Panc1 (cell line): ENCODE data around the gene TRIM4. TPM values are rescaled to one million over a fixed set of nuclear protein-coding genes. Genes with fewer than 3 reads are reported as not detected.

ENCODE experiments used
- ATAC-seq: fragments of 200-7000 bp; cut with Tn5 transposase; 2 replicates; pipeline ENCODE4 v1.9.1; 2020; ENCODE audit warnings: mild to moderate bottlenecking, moderate library complexity
- BruUV-seq: library from RNA; stranded (reverse); fragments of 400-500 nt; replicated peaks from 2 replicates; lab custom pipeline; 2021; lab: Mats Ljungman, UMichigan
- CTCF ChIA-PET: fragments of 300-600 bp; sonication (Branson Sonifier 250); formaldehyde crosslinking; loops from one replicate; lab custom pipeline; 2022; ENCODE audit warnings: antibody characterized with exemption; lab: Charles Lee
- POLR2A ChIA-PET: fragments of 300-600 bp; sonication (Branson Sonifier 250); formaldehyde crosslinking; loops from one replicate; lab custom pipeline; 2022; ENCODE audit warnings: antibody characterized with exemption; lab: Charles Lee
- DNase-seq: peaks from one replicate; pipeline ENCODE4 v3.0.0-alpha.2; 2010; ENCODE audit warnings: low read depth, low spot score
- H3K27ac ChIP-seq: 2 replicates; pipeline ENCODE4 v1.5.1; 2011; ENCODE audit warnings: mild to moderate bottlenecking, low read length, inconsistent platforms
- H3K27me3 ChIP-seq: fragments of 200-500 bp; sonication (Bioruptor generic); 2 replicates; pipeline ENCODE4 v1.6.0; 2014; ENCODE audit warnings: low read length, inconsistent platforms; ENCODE audit not compliant: control insufficient read depth, insufficient read depth
- H3K36me3 ChIP-seq: fragments of 200-500 bp; sonication (Bioruptor generic); 2 replicates; pipeline ENCODE4 v1.5.1; 2014; ENCODE audit warnings: inconsistent platforms, mild to moderate bottlenecking, low read length, moderate library complexity; ENCODE audit not compliant: control insufficient read depth, insufficient read depth
- H3K4me1 ChIP-seq: 2 replicates; pipeline ENCODE4 v1.5.1; 2011; ENCODE audit warnings: inconsistent platforms, mild to moderate bottlenecking, low read length, moderate library complexity; ENCODE audit not compliant: control insufficient read depth, insufficient read depth
- H3K4me3 ChIP-seq, 2 experiments: 2 replicates each; pipeline ENCODE4 v1.5.1; 2011 to 2012; ENCODE audit warnings: low read depth in 2 of 2, low read length in 2 of 2, mild to moderate bottlenecking in 2 of 2, inconsistent platforms in 1 of 2, moderate library complexity in 1 of 2
- H3K9me3 ChIP-seq: fragments of 200-500 bp; sonication (Bioruptor generic); 2 replicates; pipeline ENCODE4 v1.5.1; 2014; ENCODE audit warnings: low read depth, mild to moderate bottlenecking, inconsistent platforms, low read length, moderate library complexity; ENCODE audit not compliant: control insufficient read depth, insufficient read depth
- CTCF ChIP-seq: fragments of 450-650 bp; IDR thresholded peaks from 2 replicates; pipeline ENCODE4 v1.5.1; 2017; ENCODE audit warnings: mild to moderate bottlenecking
- POLR2AphosphoS5 ChIP-seq: IDR thresholded peaks from 2 replicates; pipeline ENCODE4 v1.6.1; 2012; ENCODE audit warnings: mild to moderate bottlenecking, low read depth, low read length, moderate library complexity
- REST ChIP-seq, 2 experiments: IDR thresholded peaks; 2 replicates each; pipeline ENCODE4 v1.6.1; 2011 to 2012; ENCODE audit warnings: low read depth in 2 of 2, control low read depth in 1 of 2, low read length in 1 of 2, mild to moderate bottlenecking in 1 of 2, moderate library complexity in 1 of 2; ENCODE audit not compliant: insufficient read depth in 1 of 2
- SIN3A ChIP-seq: IDR thresholded peaks from 2 replicates; pipeline ENCODE4 v1.6.1; 2012; ENCODE audit warnings: low read depth, mild to moderate bottlenecking, low read length, moderate library complexity, borderline replicate concordance; ENCODE audit not compliant: insufficient read depth
- TCF7L2 ChIP-seq: IDR thresholded peaks from 2 replicates; pipeline ENCODE4 v1.6.1; 2011; ENCODE audit warnings: mild to moderate bottlenecking, low read depth, low read length, inconsistent platforms
- in situ Hi-C: cut with HindIII; loops from 2 replicates; pipeline ENCODE4 v1.10.0; 2016; ENCODE audit warnings: low sequenced_read_pairs, low pct_unique_long_range_greater_than_20kb
- intact Hi-C: fragments of 100-400 bp; cut with micrococcal nuclease; formaldehyde crosslinking; loops from one replicate; pipeline ENCODE4 v1.10.0; 2022; ENCODE audit not compliant: unreplicated experiment
- total RNA-seq: library from RNA; stranded (reverse); gene quantifications from one replicate; pipeline ENCODE4 v1.2.1, GENCODE V29; 2021; ENCODE audit not compliant: unreplicated experiment

The TRIM4 gene
- total RNA-seq, 1 experiment from 2014 or later, result 28.1 TPM

DNA sequence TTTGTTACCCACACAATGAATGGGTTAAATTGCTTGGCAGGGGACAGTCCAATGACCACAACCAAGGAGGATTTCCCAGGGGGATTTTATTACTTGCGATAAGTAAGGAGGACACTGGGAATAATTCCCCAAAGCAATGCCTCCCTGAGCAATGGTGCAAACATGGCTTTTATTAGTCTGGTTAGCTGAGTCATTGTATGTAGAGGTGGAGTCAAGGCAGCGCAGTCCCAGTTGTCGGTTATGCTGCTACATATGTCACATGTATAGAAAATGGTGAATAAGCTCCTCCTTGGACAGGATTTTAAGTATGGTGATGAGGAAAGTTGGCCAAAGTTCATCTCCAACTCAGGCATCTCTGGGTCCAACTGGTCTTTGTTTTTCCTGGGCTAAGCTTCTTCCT is 3.9 kb upstream of the TRIM4 start:
- ATAC-seq (no peak), DNase-seq (no peak)
- no peaks in the 10 kb centered on the region for H3K9me3 ChIP-seq
- H3K4me1 ChIP-seq, result peaks cover 6% of the 10 kb centered on the region; the same call in 1 of the 2 replicates
- H3K4me3 ChIP-seq, result no peak overlapping the region
- H3K36me3 ChIP-seq, result no peaks in the 10 kb centered on the region; the same call in 1 of the 2 replicates
- intact Hi-C loops (no loop called here), in situ Hi-C loops (no loop called here)
- ChIA-PET POLR2A (no interaction called here), CTCF (no interaction called here)
- peaks cover 16% of the 10 kb centered on the region for H3K27me3 ChIP-seq
- BruUV-seq, result no TSS peak
- TF ChIP-seq REST (IDR thresholded peaks at IDR 0.05; ENCODE audit: insufficient read depth in 1 of 2, low read depth in 2 of 2, low read length in 1 of 2), result no peak
- TF ChIP-seq TCF7L2, result no peak
- TF ChIP-seq CTCF, result no peak
- TF ChIP-seq SIN3A, result no peak
- TF ChIP-seq POLR2AphosphoS5, result no peak
- no peak overlapping the region for H3K27ac ChIP-seq

DNA sequence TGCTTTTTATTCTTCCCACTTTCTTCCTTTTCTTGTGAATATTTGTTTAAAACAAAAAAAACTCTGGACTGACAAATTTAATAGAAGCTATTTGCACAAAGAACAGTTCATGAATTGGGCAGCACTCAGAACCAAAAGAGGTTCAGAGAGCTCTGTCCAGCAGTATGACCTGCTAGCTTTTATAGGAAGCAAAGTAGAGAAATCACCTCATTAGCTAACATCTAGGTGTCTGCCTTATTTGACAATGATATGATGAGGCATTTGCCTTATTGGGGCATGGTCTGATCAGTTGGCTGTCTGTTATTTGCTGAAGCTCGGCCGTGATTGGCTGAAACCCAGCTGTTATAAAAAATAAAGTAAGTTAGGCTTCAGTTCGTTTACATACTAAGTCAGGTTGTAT is 819 bp upstream of the TRIM4 start:
- BruUV-seq, result no TSS peak
- Histone ChIP-seq H3K4me3 (peak overlapping the region; percentile 85 to 95), H3K9me3 (no peaks in the 10 kb centered on the region), H3K27me3 (peaks cover 2% of the 10 kb centered on the region; the same call in 1 of the 2 replicates), H3K27ac (peak overlapping the region; percentile 98), H3K4me1 (peaks cover 11% of the 10 kb centered on the region), H3K36me3 (no peaks in the 10 kb centered on the region; the same call in 1 of the 2 replicates)
- intact Hi-C loops, result no loop called here
- TF ChIP-seq SIN3A (no peak), CTCF (no peak), REST (IDR thresholded peaks at IDR 0.05; ENCODE audit: insufficient read depth in 1 of 2, low read depth in 2 of 2, low read length in 1 of 2) (peak in 1 of 2 experiments; percentile 61; a peak in 2 of 4 replicates), TCF7L2 (no peak), POLR2AphosphoS5 (no peak)
- ATAC-seq (no peak), DNase-seq (no peak)
- in situ Hi-C loops, result no loop called here
- ChIA-PET CTCF (interaction anchor here (0.5 to 1.2 kb wide), 3 partner anchors 36 to 81 kb away, joined by 3 to 4 read pairs (median 3); no protein-coding TSS in a partner anchor), POLR2A (no interaction called here)
